Measurements from ENCODE around the gene RALB. TPM values are rescaled to one million over a fixed set of nuclear protein-coding genes. Genes with fewer than 3 reads are reported as not detected.

Gene RALB
- total and polyA plus RNA-seq, 2 of the 8 experiments (the other 6 are each of a cell fraction or from before 2014, with no cell fraction given), result 12.0 to 16.6 TPM

- H3K4me3 ChIP-seq (ENCODE audit: extremely low read depth in 1 of 4, insufficient read depth in 2 of 4, low read depth in 3 of 4, low read length in 4 of 4), result no peak overlapping the region
- H3K36me3 ChIP-seq (ENCODE audit: control insufficient read depth in 2 of 4, insufficient read depth in 4 of 4, low read length in 3 of 4), result no peaks in the 10 kb centered on the region
- H3K27me3 ChIP-seq (replicated peaks in 1 of 4; ENCODE audit: control insufficient read depth in 3 of 4, extremely low read depth in 1 of 4, insufficient read depth in 3 of 4, low read length in 3 of 4), result peaks cover 1 to 22% (median 11%) of the 10 kb centered on the region in 4 experiments
- no peak overlapping the region; the same call in 1 of the 2 replicates for H2BK20ac ChIP-seq (ENCODE audit: low read length)
- H3K79me1 ChIP-seq (ENCODE audit: low read depth, low read length), result no peaks in the 10 kb centered on the region
- peaks cover 7 to 11% of the 10 kb centered on the region in 2 experiments; a peak in 2 of 4 replicates for H3K9me3 ChIP-seq (ENCODE audit: insufficient read depth in 2 of 2, low read depth in 1 of 2, low read length in 1 of 2)
- no peak overlapping the region for H2BK120ac ChIP-seq (replicated peaks; ENCODE audit: low read depth, low read length)
- no peak overlapping the region for H2BK5ac ChIP-seq (ENCODE audit: low read depth, low read length)
- no peak overlapping the region for H2BK15ac ChIP-seq (ENCODE audit: low read length)
- no peak overlapping the region for H2AFZ ChIP-seq (ENCODE audit: low read length)
- H3K4me2 ChIP-seq (ENCODE audit: insufficient read depth in 1 of 2, low read depth in 2 of 2, low read length in 2 of 2), result no peak overlapping the region
- no peak for DNase-seq (ENCODE audit: low read depth in 1 of 2, low spot score in 2 of 2)
- H4K20me1 ChIP-seq (replicated peaks in 1 of 2; ENCODE audit: control insufficient read depth in 1 of 2, insufficient read depth in 2 of 2, low read length in 2 of 2), result peaks cover 0 to 5% of the 10 kb centered on the region in 2 experiments
- no peak overlapping the region for H4K5ac ChIP-seq (ENCODE audit: insufficient read length, low read depth, low read length)
- POLR2A ChIA-PET (ENCODE audit: partially characterized antibody), result interaction anchor here (1.8 kb wide), 1 partner anchor 13 kb away, joined by 3 read pairs; no protein-coding TSS in a partner anchor
- no peaks in the 10 kb centered on the region for H3K79me2 ChIP-seq (ENCODE audit: control insufficient read depth in 1 of 2, insufficient read depth in 2 of 2, low read length in 2 of 2)
- FAIRE-seq, result no peak
- 87% methylated on average over 9 of the region's 9 CpGs; no CpG with 5 or more reads in 1 of the 2 experiments for WGBS, 2 experiments (ENCODE audit: extremely low coverage in 1 of 2, insufficient coverage in 1 of 2, insufficient read length in 1 of 2, insufficient replicate concordance in 2 of 2, low coverage in 1 of 2, low lambda C conversion rate in 2 of 2, missing lambda C conversion rate in 1 of 2)
- H3K27ac ChIP-seq (ENCODE audit: low read depth, low read length), result no peak overlapping the region
- CTCF ChIA-PET (ENCODE audit: partially characterized antibody), result interaction anchor here (1.1 to 1.2 kb wide), 3 partner anchors 25 to 254 kb away, joined by 3 to 4 read pairs (median 4); no protein-coding TSS in a partner anchor
- no peak overlapping the region for H3K9ac ChIP-seq (replicated peaks in 1 of 4; ENCODE audit: extremely low read depth in 1 of 4, low read depth in 3 of 4, low read length in 3 of 4)
- no peak overlapping the region for H3K4ac ChIP-seq (replicated peaks; ENCODE audit: insufficient read length, low read depth, low read length)
- peaks cover 0 to 9% (median 5%) of the 10 kb centered on the region in 4 experiments; a peak in 2 of 7 replicates for H3K4me1 ChIP-seq (replicated peaks in 1 of 4; ENCODE audit: control insufficient read depth in 3 of 4, insufficient read depth in 4 of 4, low read length in 3 of 4)
- no peak overlapping the region for H3K56ac ChIP-seq (replicated peaks; ENCODE audit: insufficient read length, low read depth, low read length)
- H4K8ac ChIP-seq (ENCODE audit: extremely low read depth, insufficient read depth, low read length), result no peak overlapping the region
- no peak overlapping the region for H2AK5ac ChIP-seq (ENCODE audit: low read depth, low read length)
- no peak overlapping the region for H3K23ac ChIP-seq (ENCODE audit: insufficient read length)
- no peak overlapping the region for H4K91ac ChIP-seq (replicated peaks; ENCODE audit: insufficient read length, low read length)
- peaks cover 7% of the 10 kb centered on the region; the same call in 1 of the 2 replicates for H3K23me2 ChIP-seq (ENCODE audit: low read depth, low read length)
- no peak overlapping the region for H3K18ac ChIP-seq (ENCODE audit: extremely low read depth, low read length)
- no peak overlapping the region for H3K14ac ChIP-seq (ENCODE audit: insufficient read length)
- H2BK12ac ChIP-seq (ENCODE audit: low read depth, low read length), result no peak overlapping the region
- TF ChIP-seq HDAC2 (IDR thresholded peaks at IDR 0.05; ENCODE audit: borderline replicate concordance in 1 of 2, low read depth in 2 of 2, low read length in 2 of 2), result no peak
- TF ChIP-seq TCF12 (IDR thresholded peaks at IDR 0.05; ENCODE audit: low read depth, low read length), result no peak
- TF ChIP-seq KDM1A (IDR thresholded peaks at IDR 0.05; ENCODE audit: borderline replicate concordance, low read length), result no peak
- TF ChIP-seq SP4 (IDR thresholded peaks at IDR 0.05; ENCODE audit: low read length), result no peak
- no peak for TF ChIP-seq CHD2 (IDR thresholded peaks at IDR 0.05; ENCODE audit: low read length)
- no peak for TF ChIP-seq CREB1 (IDR thresholded peaks at IDR 0.05)
- TF ChIP-seq POLR2A (IDR thresholded peaks at IDR 0.05; ENCODE audit: control extremely low read depth in 1 of 2, low read depth in 2 of 2, low read length in 2 of 2), result no peak
- TF ChIP-seq BRCA1 (IDR thresholded peaks at IDR 0.05; ENCODE audit: low read depth, low read length), result no peak
- TF ChIP-seq BACH1 (IDR thresholded peaks at IDR 0.05; ENCODE audit: low read length), result no peak
- no peak for TF ChIP-seq KDM5A (IDR thresholded peaks at IDR 0.05; ENCODE audit: low read length)
- TF ChIP-seq ASH2L (IDR thresholded peaks at IDR 0.05; ENCODE audit: low read length), result no peak
- no peak for TF ChIP-seq TAF1 (IDR thresholded peaks at IDR 0.05; ENCODE audit: low read depth, low read length)
- no peak for TF ChIP-seq CTCF (IDR thresholded peaks at IDR 0.05; ENCODE audit: control extremely low read depth in 1 of 3, insufficient read depth in 1 of 3, low read depth in 1 of 3, low read length in 3 of 3)
Observed at GRCh38 chr2:120258196-120258595, 5.5 kb downstream of the RALB start.
